Fibroblast of mammary gland (primary cell): Measurements from ENCODE around the gene MTMR6.

Experiments used
- DNase-seq: peaks from one replicate; pipeline ENCODE4 v3.0.0-alpha.2; 2010; ENCODE audit warnings: low read depth
- H3K4me3 ChIP-seq: 2 replicates; pipeline ENCODE4 v1.5.1; 2011; ENCODE audit warnings: low read depth, mild to moderate bottlenecking, low read length, moderate library complexity; ENCODE audit not compliant: control insufficient read depth
- CTCF ChIP-seq: conservative IDR thresholded peaks from 2 replicates; pipeline ENCODE4 v1.5.1; 2011; ENCODE audit warnings: low read depth, low read length, inconsistent platforms; ENCODE audit not compliant: control insufficient read depth, insufficient read depth

The MTMR6 gene

DNA sequence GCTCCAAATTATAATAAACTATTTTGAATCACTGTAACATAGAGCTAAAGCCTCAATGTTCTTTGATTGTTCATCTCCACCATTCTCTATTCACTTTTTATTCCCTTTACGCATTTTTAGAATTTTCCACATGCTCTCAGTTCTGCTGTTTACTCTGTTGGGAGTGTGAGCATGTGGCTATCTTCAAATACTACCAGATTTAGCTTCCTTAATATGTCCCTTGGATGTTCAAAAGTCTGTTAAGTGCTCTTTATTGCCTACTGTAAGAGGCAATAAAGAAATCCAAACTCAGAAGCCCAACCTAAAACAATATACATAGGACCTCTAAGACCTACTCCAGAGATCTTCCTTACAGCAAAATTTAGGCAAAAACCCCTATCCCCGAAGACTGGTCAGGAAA, 34.5 kb downstream of the MTMR6 start:
- no peak for TF ChIP-seq CTCF
- no peak overlapping the region for H3K4me3 ChIP-seq
- no peak for DNase-seq

DNA sequence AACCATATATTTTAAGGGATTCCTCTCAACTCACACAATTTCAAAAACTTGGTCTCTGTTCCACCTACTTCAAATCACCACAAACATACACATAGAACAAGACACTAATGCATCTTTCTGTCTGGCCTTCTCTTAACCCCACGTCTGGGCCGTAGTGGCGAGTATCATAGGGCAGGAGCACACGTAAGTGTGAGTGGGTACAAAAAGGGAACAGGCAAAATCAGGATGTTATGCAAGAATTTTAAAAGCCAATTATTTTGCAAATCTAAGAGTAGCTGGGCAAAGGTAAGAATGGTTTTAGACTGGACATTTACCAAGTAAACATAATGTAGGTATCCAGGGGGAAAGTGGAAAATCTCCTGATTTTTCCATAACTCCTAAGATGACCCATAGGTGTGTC, 35.1 kb downstream of the MTMR6 start:
- DNase-seq: no peak
- no peak overlapping the region for H3K4me3 ChIP-seq
- no peak for TF ChIP-seq CTCF

GRCh38 chr13:25249001-25249543, 38.2 kb downstream of the MTMR6 start:
- H3K4me3 ChIP-seq: no peak overlapping the region
- peak; percentile 60 for TF ChIP-seq CTCF
- DNase-seq: peak; percentile 74

- no peak for TF ChIP-seq CTCF
- DNase-seq: no peak
- no peak overlapping the region for H3K4me3 ChIP-seq
These were observed 39.2 kb downstream of the MTMR6 start for GRCh38 chr13:25248071-25248470.

- no peak for TF ChIP-seq CTCF
- H3K4me3 ChIP-seq: no peak overlapping the region
- DNase-seq: no peak
These were observed 39.9 kb downstream of the MTMR6 start for GRCh38 chr13:25247360-25247759.

GRCh38 chr13:25244123-25244522, 43.2 kb downstream of the MTMR6 start:
- no peak for DNase-seq
- H3K4me3 ChIP-seq: no peak overlapping the region
- no peak for TF ChIP-seq CTCF

- H3K4me3 ChIP-seq: no peak overlapping the region
- no peak for DNase-seq
- no peak for TF ChIP-seq CTCF
These were observed 44.3 kb downstream of the MTMR6 start for GRCh38 chr13:25242956-25243355.
